NCI-H1048 (cell line): ENCODE data around the gene RHOBTB3.

Source experiments
- DNase-seq: peaks from one replicate; lab custom pipeline; 2025; lab: John Stamatoyannopoulos, UW

Gene RHOBTB3

DNA sequence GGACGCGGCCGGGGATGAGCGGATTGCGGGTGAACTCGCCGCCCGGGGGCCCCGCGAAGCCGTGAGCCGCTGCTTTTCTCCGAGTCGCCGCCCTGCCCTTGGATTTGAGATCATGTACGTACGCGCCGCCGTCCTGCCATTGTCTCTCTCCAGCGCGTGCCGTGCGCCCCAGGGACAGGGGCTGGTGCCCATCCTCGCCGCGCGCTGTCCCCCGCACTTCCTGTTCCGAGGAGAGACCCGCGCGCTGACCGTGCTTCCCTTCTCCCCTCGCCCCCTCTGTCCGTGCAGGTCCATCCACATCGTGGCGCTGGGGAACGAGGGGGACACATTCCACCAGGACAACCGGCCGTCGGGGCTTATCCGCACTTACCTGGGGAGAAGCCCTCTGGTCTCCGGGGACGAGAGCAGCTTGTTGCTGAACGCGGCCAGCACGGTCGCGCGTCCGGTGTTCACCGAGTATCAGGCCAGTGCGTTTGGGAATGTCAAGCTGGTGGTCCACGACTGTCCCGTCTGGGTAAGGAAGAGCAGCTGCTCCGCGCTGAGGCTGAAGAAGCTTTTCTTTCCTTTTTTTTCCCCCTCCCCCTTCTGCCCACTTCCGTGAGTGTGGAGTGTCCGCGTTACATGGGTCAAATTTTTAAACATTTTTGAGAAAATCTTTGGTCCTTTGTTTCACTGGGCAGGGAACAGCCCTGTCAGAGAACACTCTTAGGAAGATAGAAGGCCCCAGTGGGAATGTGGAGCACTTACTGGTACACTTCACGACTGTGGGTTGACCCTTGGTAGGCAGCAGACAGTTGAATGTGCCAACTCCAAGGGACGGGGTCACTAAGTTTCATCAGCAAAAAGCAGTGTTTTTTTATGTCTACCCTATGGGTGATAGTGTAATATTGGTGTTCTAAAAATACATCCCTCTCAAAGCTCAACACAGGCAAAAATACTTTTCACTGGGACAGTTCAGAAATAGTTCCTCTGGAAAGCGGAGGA is 727 bp downstream of the RHOBTB3 start:
- no peak for DNase-seq

DNA sequence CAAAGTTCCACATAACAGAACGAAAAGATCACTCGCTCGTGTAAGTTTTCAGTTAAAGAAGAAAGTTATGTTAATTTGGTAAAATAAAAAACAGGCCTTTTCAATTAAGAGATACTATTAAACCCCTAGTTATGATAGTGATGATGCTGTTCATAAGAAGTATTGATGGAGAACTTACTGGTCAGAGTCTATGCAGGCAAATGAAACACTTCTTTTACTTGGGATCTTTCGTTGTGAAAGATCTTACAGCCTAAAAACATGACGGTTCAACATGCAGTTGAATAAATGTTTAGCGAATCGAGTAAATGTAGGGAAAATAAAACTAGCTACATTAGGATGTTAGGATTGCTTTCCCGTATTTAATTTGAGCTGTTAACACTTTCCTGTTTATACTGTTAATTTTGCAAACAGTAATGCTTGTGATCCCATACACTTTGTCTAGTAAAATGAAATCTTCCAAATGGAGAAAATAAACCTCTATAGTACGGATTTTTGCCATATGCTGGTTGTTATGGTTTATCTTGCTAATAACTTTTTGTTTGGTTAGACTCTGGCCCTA is 2.0 kb downstream of the RHOBTB3 start:
- DNase-seq, result no peak

DNA sequence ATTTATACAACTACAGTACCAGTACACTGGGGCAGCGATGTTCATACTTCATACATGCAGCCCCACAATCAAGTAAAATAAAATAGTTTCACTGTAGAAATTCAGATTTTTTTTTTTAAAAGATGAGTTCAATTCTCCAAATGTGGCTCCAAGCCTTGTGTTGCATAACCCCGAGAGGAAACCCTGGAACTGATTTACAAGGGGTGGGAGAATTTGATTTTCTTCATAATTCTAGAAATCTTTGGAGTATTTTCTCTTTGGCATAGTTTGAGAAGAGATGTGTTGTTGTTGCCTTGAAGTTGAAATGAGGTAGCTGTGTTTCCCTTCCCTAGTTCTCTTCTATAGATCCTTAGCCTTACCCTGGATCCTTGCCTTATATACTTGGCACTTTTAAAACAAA is 3.1 kb downstream of the RHOBTB3 start:
- DNase-seq, result no peak

DNA sequence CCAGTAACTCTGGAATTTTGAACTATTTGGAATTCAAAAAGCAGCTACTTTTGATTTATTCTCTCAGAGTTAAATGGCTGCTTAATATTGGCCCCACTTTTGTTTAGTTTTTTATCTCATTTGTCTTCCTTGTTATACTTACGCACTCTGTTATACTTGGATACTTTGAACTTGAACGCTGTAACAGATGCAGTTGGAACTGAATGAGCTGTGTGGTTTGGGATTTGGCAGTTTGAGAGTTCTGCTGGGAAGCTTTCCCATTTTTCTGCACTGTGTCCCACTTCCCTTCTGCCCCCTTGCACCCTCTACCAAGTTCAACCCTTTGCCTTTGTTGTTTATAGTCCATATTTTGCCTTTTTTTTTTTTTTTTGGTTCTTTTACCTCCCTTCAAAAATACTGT is 3.8 kb downstream of the RHOBTB3 start:
- DNase-seq, result no peak

DNA sequence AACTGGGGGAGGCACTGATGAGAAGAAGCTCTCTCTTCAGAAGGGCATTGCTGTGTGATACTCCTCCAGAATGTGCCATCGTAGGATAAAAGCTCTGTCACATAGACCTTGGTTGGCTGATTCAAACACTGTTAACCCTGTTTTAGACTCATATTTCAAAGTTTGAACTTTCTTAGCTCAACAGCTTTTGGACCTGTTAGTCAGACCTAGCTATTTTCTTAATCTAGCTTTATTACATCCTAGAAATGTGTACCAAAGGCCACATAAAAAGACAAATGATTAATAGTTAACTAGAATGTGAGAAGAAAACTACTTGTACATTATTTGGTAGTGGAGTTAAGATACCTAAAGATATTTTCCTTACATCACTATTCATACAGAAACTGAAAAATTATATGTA is 4.3 kb downstream of the RHOBTB3 start:
- DNase-seq, result no peak

DNA sequence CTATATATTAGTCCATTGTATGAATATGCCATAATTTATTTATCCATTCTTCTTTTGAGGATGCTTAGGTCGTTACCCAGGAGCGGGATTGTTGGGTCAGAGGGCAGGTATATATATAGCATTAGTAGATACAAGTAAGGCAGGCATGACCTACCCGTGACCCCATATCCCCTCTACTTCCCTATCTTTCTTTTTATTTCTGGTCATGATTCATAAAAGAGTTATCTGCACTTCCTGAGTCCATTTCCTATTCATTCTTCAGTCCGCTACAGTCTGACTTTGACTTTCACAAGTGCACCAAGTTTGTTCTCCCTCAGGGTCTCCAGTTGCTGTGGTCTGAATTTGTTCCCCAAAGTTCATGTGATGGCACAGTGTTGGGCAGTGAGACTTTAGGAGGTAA is 6.9 kb downstream of the RHOBTB3 start:
- DNase-seq, result no peak

DNA sequence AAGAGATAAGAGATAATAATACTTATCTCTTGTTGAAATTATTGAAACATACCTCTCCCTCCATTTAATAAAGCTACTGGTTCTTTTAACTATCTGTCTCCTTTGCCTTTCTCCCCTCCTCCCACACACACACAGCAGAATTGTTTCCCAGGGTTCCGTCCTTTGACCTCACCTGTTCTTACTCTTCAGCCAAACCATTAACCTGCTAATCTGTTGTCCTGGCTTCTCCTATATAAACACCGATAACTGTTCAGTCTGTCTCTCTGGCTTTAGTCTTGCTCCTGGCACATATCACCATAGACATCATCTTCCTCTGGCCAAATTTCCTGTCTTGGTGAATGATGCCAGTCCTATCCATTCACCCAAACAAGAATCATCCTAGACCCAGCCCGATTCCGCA is 7.7 kb downstream of the RHOBTB3 start:
- no peak for DNase-seq

DNA sequence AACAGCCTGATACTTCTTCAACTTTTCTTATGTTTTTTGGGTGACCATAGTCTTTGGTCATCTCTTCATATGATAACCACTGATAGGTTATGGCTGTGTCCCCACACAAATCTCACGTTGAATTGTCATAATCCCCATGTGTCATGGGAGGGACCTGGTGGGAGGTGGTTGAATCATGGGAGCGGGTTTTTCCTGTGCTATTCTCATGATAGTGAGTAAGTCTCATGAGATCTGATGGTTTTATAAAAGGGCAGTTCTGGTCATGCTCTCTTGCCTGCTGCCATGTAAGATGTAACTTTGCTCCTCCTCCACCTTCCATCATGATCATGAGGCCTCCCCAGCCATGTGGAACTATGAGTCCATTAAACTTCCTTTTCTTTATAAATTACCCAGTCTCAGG is 8.7 kb downstream of the RHOBTB3 start:
- DNase-seq, result no peak

DNA sequence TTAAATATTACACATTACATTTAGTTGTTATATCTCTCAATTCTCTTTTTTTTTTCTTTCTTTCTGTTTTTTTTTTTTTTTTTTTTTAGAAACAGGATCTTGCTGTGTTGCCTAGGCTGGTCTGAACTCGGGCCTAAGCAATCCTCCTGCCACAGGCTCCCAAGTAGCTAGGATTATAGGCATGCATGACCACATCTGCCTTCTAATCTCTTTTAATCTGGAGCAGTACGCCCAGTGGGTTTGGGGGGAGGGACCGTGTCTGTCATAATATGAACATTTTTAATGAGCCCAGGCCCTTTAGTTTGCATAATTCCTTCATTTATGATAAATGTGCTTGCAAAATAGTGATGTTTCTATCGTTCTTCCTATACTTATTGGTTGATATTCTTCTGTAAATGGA is 10.3 kb downstream of the RHOBTB3 start:
- no peak for DNase-seq

DNA sequence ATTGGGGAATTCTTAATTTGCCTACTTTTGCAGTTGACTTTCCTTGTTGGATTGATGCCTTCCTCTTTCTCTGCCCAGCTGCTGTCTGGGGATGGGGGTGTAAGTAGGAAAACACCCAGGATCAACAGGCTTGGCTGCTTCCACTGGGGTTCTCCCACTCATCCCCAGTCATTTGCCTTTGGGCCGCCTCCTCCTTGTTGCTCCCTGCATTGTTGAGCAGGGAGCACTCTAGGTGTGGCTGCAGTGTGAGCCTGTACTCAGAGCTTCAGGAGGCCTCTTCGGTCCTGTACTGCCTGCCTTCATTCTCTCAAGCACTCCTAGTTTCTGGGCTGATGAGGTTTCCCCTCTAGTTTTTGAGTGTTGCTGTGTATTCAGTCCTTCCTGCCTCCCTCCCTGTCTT is 12.1 kb downstream of the RHOBTB3 start:
- DNase-seq, result no peak

DNA sequence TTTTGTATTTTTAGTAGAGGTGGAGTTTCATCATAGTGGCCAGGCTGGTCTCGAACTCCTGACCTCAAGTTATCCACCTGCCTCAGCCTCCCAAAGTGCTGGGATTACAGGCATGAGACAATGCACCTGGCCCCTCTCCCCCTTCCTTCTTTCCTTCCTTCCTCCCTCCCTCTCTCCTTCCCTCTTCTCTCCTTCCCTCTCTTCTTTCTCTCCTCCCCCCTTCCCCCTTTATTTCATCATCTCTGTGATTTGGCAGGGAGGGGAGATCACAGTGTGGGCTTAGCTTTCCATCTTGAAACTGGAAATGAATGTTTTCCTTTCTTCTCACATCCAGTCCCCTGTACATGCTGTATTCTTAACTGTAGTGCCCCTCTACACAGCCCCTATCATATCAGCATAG is 12.7 kb downstream of the RHOBTB3 start:
- no peak for DNase-seq

DNA sequence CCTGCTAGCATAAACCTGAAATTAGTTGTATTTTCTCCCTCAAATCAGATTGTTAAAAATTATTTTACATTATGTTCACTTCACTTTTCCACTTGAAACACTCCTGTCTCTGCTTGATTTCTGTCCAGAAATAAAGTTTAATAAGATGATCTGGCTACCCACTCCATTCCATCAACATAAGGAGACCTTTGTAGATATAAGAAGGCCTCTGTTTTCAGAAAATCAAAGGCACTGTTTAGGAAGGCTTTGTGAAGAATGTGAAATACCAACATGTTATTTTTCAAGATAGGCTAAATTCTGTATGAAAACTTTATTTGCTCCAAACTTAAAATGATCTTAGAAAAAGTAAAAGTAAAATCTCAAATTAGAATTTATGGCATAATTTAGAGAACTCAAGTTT is 15.1 kb downstream of the RHOBTB3 start:
- no peak for DNase-seq

DNA sequence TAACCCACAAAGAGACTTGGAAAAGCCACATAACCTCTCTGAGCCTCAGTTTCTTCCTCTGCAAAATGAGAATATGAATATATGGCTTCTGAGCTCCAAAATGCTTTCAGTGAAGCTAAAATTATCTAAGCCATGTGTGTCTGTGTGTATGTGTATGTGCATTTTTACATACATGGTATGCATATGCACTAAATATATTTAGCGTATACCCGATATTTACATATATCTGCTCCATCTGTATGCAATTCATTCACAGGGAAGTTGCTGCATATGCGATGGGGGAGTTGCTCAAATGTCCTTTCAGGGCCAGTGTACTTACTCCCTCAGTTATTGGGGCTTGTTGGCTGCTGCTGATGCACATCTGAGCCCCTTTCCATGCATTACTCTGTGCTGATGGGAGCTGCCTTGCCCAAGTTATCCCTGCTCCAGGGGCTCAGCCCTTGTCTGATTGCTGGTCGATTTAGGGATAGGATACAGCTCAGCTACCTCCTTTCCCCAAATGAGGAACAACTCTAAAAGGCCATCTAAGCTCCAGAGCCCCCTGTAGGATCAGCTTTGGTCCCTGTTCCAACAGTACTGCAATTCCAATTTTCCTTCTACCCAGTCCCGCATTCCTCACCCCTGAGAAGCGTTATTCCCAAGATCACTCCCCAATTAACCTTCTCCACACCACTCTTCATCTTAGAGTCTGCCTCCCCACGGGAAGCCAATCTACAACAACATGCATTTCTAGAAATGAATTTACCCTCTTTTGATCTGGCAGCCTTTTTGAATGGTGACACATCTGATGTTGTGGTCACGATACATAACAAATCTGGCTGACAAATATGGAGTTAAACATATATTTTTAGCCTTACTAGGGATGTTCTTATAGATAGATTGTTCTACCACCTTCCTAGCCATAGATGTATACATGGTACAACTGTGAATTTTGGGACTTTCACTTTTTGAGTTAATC is 15.9 kb downstream of the RHOBTB3 start:
- no peak for DNase-seq

DNA sequence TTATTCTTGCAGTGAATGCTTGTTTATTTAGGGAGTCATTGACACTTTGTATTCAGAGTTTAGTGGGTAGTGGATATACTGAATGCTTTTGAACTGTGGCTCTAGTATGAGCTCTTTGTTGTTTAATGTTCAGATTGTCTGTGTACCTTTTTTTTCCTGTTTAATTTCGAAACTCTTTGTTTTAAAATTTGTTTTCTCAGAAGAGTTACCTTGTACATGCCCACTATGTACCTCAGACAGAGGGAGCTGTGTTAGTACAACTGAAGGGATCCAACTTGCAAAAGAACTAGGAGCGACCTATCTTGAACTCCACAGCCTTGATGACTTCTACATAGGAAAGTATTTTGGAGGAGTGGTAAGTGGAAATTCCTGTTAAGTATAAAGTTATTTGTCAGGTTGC is 17.0 kb downstream of the RHOBTB3 start:
- DNase-seq, result no peak

DNA sequence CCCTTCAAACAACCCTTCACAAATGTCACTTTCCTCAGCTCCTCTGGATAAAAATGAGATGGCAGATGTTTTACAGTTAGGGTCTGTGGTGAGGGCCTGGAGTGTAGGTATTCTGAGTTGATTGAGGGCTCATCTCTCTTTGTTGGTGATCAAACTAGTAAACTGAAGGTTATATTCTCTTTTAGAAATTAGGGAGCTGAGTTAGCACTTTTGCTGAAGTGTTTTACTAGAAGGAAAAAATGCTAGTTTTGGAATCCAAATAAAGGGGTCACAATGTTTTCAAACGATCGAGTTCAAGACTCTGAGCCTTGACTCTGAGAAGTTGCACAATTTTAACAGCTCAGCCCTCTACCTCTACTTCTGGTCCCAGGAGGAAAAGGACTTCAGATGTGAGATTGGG is 23.4 kb downstream of the RHOBTB3 start:
- DNase-seq, result no peak

DNA sequence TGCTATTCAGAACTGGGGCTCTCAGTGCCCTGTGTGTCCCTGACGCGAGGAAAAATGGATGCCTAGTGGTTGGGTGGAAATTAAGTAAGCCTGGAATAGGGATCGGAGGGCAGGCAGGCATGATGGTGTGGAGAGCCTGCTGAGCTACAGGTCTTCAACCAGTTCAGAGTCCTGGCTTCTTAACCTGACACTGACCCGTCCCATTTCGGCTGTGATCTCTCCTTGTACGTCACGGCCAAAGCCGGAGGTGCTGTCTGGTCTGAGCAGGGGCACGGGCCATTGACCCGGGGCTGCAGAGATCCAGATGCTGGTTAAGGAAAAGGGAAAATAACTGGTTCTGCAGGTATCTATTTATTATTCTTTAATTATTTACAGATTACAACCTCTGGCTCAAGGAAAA is 27.9 kb downstream of the RHOBTB3 start:
- DNase-seq, result no peak

DNA sequence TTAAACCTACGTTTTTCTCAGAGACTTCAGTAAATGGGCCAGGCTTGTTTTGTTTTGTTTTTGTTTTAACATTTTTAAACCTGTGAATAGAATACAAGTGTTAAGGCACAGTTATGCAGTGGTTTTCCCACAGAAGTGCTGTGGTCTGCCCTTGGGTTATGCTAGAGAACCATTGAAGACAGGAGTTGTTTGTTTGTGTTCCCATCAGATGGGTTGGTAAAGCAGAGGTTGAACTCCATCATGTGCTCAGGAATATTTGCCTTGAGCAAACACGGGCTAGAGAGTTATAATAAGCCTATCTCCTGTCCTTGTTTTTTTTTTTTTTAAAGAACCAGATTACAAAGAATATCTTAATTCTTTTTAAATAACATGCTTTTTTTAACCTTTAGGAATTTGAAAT is 28.5 kb downstream of the RHOBTB3 start:
- DNase-seq, result no peak

DNA sequence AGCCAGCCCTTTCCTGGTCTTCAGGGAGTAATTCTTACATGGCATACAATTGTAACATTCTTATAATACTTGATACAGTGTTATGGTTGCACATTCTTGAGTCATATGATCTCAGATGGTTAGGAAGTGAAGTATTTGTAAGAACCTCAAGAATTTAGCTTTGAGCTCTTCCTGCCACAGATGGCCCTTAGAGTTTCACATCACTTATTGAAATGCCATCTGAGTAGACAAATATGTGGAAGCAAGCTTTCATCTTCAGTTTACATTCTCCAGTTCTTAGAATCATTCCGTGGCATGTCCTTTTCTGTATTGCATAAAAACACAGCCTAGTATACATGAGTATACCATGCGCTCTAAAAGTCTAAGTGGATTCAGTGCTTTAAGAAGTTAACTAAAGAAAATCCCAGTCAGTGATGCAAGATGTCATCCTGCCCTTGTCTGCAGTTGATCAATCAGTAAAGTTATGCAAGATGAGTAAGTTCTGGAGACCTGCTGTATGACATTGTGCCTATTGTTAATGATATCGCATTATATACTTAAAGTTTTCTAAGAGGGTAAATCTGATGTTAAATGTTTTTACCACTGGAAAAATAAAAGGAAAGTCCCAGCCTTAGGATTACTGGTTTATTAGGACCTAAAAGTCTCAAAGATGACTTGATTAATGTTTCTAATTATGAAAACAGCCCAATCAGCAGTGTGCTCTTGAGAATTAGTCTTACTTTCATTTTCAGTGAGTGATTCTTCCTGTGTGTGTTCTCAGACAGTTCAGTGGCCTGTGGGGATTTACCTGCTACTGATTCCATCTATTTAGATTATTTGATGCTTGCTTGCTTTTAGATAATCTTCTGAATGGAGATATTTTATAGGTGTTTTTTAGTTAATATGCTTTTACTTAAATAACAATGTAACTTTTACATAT is 29.4 kb downstream of the RHOBTB3 start:
- DNase-seq, result no peak

DNA sequence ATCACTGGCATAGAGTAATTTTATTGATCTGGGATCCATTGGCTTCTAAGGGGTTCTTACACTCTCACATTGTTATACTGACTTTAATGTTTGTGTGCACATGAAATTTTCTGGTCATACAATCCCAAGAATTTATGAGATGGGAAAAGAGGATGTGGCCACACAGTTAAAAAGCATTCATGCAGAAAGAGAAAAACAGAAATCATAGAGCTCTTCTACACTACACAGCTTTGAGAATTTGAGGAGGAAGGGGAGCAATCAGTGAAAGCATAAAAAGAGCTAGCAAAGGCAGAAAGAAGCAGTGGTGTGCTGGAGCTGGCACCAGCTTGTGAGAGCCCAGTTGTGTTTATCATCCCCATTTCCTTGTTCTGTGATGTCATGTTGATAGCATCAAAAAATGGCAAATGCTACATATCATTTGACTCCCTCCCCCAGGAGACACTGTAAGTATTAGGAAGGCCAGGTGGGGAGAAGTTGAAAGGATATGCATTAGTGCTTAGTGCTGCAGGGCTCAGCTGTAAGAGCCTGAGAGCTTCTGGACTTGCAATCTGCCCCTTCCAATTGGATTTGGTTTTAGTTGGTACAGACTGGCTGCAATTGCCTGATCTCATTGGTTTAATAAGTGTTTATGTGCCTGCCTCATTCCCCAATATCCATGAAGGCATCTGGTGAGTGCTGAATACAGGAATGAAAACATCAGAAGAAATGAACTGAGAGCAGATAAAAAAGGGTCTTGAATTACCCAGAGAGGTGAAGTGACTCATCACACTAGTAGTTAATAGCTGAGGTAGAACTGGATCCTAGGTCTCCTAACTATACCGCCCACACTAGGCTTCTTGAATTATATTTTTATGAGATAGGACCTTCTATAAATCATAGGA is 30.9 kb downstream of the RHOBTB3 start:
- no peak for DNase-seq

DNA sequence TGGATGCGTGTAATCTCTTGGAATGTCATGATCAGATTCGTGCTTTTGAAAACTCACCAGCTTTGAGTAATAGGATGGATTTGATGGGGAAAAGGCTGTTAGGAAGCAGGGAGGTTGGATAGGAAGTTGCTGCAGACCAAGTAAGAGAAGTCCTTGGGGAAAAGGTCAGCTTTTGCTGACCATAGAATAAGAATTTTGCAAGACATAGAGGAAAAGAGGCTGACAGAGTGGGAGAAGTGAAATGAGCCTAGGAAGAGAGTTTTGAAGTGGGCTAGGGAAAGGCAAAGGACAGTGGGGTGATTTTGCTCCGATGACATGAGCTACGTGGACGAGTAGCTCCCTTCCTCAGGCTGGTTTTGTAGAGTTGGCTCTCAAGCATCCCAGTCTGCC is 31.5 kb downstream of the RHOBTB3 start:
- no peak for DNase-seq

DNA sequence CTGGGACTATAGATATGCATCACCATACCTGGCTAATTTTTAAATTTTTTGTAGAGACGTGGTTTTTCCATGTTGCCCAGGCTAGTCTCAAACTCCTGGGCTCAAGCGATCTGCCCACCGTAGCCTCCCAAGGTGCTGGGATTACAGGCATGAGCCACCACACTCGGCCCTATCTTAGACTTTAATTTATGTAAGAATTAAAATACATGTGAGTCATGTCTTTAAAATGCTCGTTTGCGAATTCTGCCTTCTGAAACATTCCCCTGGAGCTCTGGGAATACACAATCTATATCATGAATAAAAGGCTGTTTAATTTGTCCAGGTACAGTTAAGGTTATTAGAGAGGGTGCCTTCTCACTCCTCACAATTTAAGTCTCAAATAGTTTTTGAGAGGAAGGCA is 32.8 kb downstream of the RHOBTB3 start:
- DNase-seq, result no peak
